Progenitor cell of endocrine pancreas (in vitro differentiated cells): ENCODE data around the gene CNOT6. TPM values are rescaled to one million over a fixed set of nuclear protein-coding genes. Genes with fewer than 3 reads are reported as not detected.
A peak's percentile ranks its signal among the peaks of the same experiment; 100 is the strongest.

ENCODE experiments used
- DNase-seq: peaks from one replicate; pipeline ENCODE4 v3.0.0; 2021; ENCODE audit warnings: low spot score; ENCODE audit not compliant: unreplicated experiment
- H3K27ac Mint-ChIP-seq: 2 replicates; pipeline ENCODE4 v1.8.0; 2021; ENCODE audit warnings: mild to moderate bottlenecking, moderate library complexity, mixed read lengths
- H3K27me3 Mint-ChIP-seq: 2 replicates; pipeline ENCODE4 v1.8.0; 2021; ENCODE audit warnings: mixed read lengths
- H3K36me3 Mint-ChIP-seq: 2 replicates; pipeline ENCODE4 v1.8.0; 2022; ENCODE audit warnings: mixed read lengths; ENCODE audit not compliant: insufficient read depth
- H3K4me1 Mint-ChIP-seq: 2 replicates; pipeline ENCODE4 v1.8.0; 2021; ENCODE audit warnings: low read depth, mixed read lengths
- H3K4me3 Mint-ChIP-seq: 2 replicates; pipeline ENCODE4 v1.8.0; 2021; ENCODE audit warnings: low read depth, mild to moderate bottlenecking, moderate library complexity, mixed read lengths
- H3K9me3 Mint-ChIP-seq: 2 replicates; pipeline ENCODE4 v1.8.0; 2021; ENCODE audit warnings: low read depth, mixed read lengths
- CTCF ChIP-seq: fragments of 200-600 bp; sonication (generic); IDR thresholded peaks from one replicate; pipeline ENCODE4 v1.5.0; 2021; ENCODE audit warnings: antibody characterized with exemption, mild to moderate bottlenecking; ENCODE audit not compliant: unreplicated experiment
- total RNA-seq: library from RNA; stranded (reverse); gene quantifications from 2 replicates; pipeline ENCODE4 v1.2.1, GENCODE V29; 2021

CNOT6 gene
- total RNA-seq, 1 donor from 2014 or later: 70.4 TPM

- peaks cover 16% of the 10 kb centered on the region for H3K27me3 Mint-ChIP-seq
- H3K27ac Mint-ChIP-seq: no peak overlapping the region
- H3K4me3 Mint-ChIP-seq: no peak overlapping the region
- no peaks in the 10 kb centered on the region for H3K9me3 Mint-ChIP-seq
- no peak for DNase-seq
- H3K4me1 Mint-ChIP-seq: peaks cover 5% of the 10 kb centered on the region
- no peaks in the 10 kb centered on the region for H3K36me3 Mint-ChIP-seq
- no peak for TF ChIP-seq CTCF
These were observed 115.2 kb downstream of the CNOT6 start for GRCh38 chr5:180609386-180609785.

- DNase-seq: no peak
- H3K27me3 Mint-ChIP-seq: peaks cover 16% of the 10 kb centered on the region
- H3K4me1 Mint-ChIP-seq: peaks cover 5% of the 10 kb centered on the region
- no peak for TF ChIP-seq CTCF
- no peaks in the 10 kb centered on the region for H3K9me3 Mint-ChIP-seq
- no peak overlapping the region for H3K4me3 Mint-ChIP-seq
- no peak overlapping the region for H3K27ac Mint-ChIP-seq
- no peaks in the 10 kb centered on the region for H3K36me3 Mint-ChIP-seq
These were observed 115.8 kb downstream of the CNOT6 start for GRCh38 chr5:180609817-180610550.

- Mint-ChIP-seq H3K27me3 (peaks cover 10% of the 10 kb centered on the region), H3K27ac (no peak overlapping the region), H3K9me3 (no peaks in the 10 kb centered on the region), H3K36me3 (no peaks in the 10 kb centered on the region), H3K4me1 (peaks cover 5% of the 10 kb centered on the region), H3K4me3 (no peak overlapping the region)
- DNase-seq: no peak
- no peak for TF ChIP-seq CTCF
These were observed 117.1 kb downstream of the CNOT6 start for GRCh38 chr5:180611140-180611850.

- Mint-ChIP-seq H3K4me1 (peaks cover 5% of the 10 kb centered on the region), H3K27ac (peak overlapping the region; percentile 71)
These were observed 118.5 kb downstream of the CNOT6 start for GRCh38 chr5:180612683-180613082.

More at GRCh38 chr5:180612683-180613082, 118.5 kb downstream of the CNOT6 start:
- peaks cover 13% of the 10 kb centered on the region for H3K27me3 Mint-ChIP-seq
- H3K36me3 Mint-ChIP-seq: no peaks in the 10 kb centered on the region
- no peak for TF ChIP-seq CTCF
- H3K9me3 Mint-ChIP-seq: no peaks in the 10 kb centered on the region
- no peak overlapping the region for H3K4me3 Mint-ChIP-seq
- DNase-seq: no peak
